ENCODE results near the gene IFNA6. TPM values are rescaled to one million over a fixed set of nuclear protein-coding genes. Genes with fewer than 3 reads are reported as not detected.
A peak's percentile ranks its signal among the peaks of the same experiment; 100 is the strongest.

IFNA6 gene
- total RNA-seq, 1 experiment from 2014 or later: not detected

DNA sequence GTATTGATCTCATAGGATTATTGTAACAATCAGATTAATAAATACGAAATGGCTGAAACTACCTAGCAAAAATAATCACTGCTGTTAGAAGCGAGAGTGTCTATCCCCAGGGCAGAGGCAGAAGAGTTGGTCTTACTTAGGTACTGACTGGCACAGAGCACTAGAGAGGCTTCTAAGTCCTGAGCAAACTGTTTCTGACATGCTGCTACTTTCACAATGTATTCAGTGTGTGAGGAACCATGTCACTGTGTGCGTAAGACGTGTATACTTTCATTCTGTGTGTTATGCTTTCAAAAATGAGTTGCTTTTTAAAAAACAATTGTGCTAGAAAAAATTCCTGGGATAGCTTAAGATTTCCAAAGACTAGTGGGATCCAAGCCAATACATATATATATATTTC is 10.0 kb downstream of the IFNA6 start:
- CTCF ChIA-PET: no interaction called here
- DNase-seq (ENCODE audit: low spot score): no peak

GRCh38 chr9:21336457-21336856 is 14.2 kb downstream of the IFNA6 start:
- no peaks in the 10 kb centered on the region for H3K4me1 ChIP-seq (ENCODE audit: insufficient read depth, low read length, poor library complexity, severe bottlenecking)
- DNase-seq (ENCODE audit: low spot score): no peak
- no peaks in the 10 kb centered on the region for H3K27me3 ChIP-seq (replicated peaks; ENCODE audit: insufficient read depth, low read depth, low read length, poor library complexity)
- TF ChIP-seq CTCF (conservative IDR thresholded peaks at IDR 0.05; ENCODE audit: low read depth, low read length) (no peak), EZH2 (IDR thresholded peaks at IDR 0.05; ENCODE audit: borderline replicate concordance, low read depth, low read length, poor library complexity, severe bottlenecking) (no peak)
- no TSS peak for BruUV-seq (replicated peaks)
- intact Hi-C loops (cut with micrococcal nuclease; ENCODE audit: unreplicated experiment): no loop called here
- H3K9me3 ChIP-seq (ENCODE audit: low read depth, low read length, poor library complexity, severe bottlenecking): no peaks in the 10 kb centered on the region
- no peak overlapping the region for H3K4me3 ChIP-seq (ENCODE audit: low read depth, low read length, poor library complexity, severe bottlenecking)
- CTCF ChIA-PET: no interaction called here
- no peak overlapping the region for H3K27ac ChIP-seq (ENCODE audit: low read depth, low read length, poor library complexity, severe bottlenecking)
- POLR2A ChIA-PET (ENCODE audit: low non-redundant PET): no interaction called here
- H3K36me3 ChIP-seq (ENCODE audit: insufficient read depth, low read length, poor library complexity, severe bottlenecking): no peaks in the 10 kb centered on the region

More for the DNA sequence above, 10.0 kb downstream of the IFNA6 start:
- H3K9me3 ChIP-seq (ENCODE audit: low read depth, low read length, poor library complexity, severe bottlenecking): no peaks in the 10 kb centered on the region
- H3K36me3 ChIP-seq (ENCODE audit: insufficient read depth, low read length, poor library complexity, severe bottlenecking): no peaks in the 10 kb centered on the region
- POLR2A ChIA-PET (ENCODE audit: low non-redundant PET): no interaction called here
- intact Hi-C loops (cut with micrococcal nuclease; ENCODE audit: unreplicated experiment): no loop called here
- TF ChIP-seq CTCF (conservative IDR thresholded peaks at IDR 0.05; ENCODE audit: low read depth, low read length) (no peak), EZH2 (IDR thresholded peaks at IDR 0.05; ENCODE audit: borderline replicate concordance, low read depth, low read length, poor library complexity, severe bottlenecking) (no peak)
- H3K4me1 ChIP-seq (ENCODE audit: insufficient read depth, low read length, poor library complexity, severe bottlenecking): no peaks in the 10 kb centered on the region
- H3K27me3 ChIP-seq (replicated peaks; ENCODE audit: insufficient read depth, low read depth, low read length, poor library complexity): no peaks in the 10 kb centered on the region
- no peak overlapping the region for H3K27ac ChIP-seq (ENCODE audit: low read depth, low read length, poor library complexity, severe bottlenecking)
- BruUV-seq (replicated peaks): no TSS peak
- no peak overlapping the region for H3K4me3 ChIP-seq (ENCODE audit: low read depth, low read length, poor library complexity, severe bottlenecking)

DNA sequence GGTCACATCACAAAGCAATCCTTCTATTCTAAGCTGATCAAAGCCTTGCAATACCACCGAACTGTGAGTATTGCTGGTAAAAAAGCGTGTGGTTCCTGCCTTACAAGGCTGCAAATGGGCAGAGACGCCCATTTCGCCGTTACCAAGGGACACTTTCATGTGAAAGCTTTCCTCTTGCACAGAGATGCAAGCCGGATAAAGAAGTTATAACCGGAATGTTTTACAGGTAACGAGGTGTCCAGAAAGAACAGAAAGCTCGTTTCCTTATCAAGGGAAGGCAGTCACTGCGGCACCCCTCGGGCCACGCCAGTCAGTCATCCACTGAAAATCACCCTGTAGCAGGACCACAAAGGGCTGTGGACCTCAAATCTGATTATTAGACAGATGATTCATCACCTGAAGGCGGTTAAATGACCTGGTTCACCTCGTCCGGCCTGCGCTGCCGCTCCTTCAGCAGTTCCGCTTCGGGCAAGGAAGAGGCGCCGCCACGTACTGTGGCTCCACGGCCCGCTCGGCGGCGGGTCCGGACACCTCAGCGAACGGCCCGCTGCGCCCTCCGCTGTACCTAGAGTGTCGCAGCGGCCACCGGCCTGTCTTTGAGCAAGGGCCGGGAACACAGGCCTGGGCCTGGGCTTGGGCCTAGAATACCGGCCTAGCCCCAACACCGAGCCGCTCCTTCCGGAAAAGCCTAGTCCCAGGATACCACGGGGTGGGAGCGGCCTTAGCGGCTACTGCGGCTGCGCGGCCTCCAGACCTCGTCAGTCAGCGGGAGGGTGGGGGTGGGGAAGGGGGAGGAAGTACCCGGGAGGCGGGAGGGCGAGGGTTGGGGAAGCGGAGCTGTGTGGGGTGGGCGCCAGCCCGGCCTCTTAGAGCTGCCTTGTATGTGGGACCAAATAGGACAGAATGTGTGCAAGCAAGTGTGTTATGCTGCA is 15.7 kb downstream of the IFNA6 start, which contains the start of gene KLHL9:
Gene KLHL9, minus strand, starts transcription at position 704 of the 932 bp plus-strand sequence. Its CDS starts 545 bp downstream, at position 159.
- TF ChIP-seq CTCF (conservative IDR thresholded peaks at IDR 0.05; ENCODE audit: low read depth, low read length) (no peak), EZH2 (IDR thresholded peaks at IDR 0.05; ENCODE audit: borderline replicate concordance, low read depth, low read length, poor library complexity, severe bottlenecking) (no peak)
- Histone ChIP-seq H3K36me3 (ENCODE audit: insufficient read depth, low read length, poor library complexity, severe bottlenecking) (no peaks in the 10 kb centered on the region), H3K4me3 (ENCODE audit: low read depth, low read length, poor library complexity, severe bottlenecking) (peak within 1 kb of the TSS; percentile 83), H3K4me1 (ENCODE audit: insufficient read depth, low read length, poor library complexity, severe bottlenecking) (no peaks in the 10 kb centered on the region), H3K9me3 (ENCODE audit: low read depth, low read length, poor library complexity, severe bottlenecking) (no peaks in the 10 kb centered on the region), H3K27me3 (replicated peaks; ENCODE audit: insufficient read depth, low read depth, low read length, poor library complexity) (no peaks in the 10 kb centered on the region), H3K27ac (ENCODE audit: low read depth, low read length, poor library complexity, severe bottlenecking) (peak within 1 kb of the TSS; percentile 94)
- CTCF ChIA-PET: interaction anchor here (1.5 kb wide), 1 partner anchor 9 kb away, joined by 4 read pairs; no protein-coding TSS in a partner anchor
- peak; percentile 85 for DNase-seq (ENCODE audit: low spot score)
- TSS peak; percentile 53 for BruUV-seq (replicated peaks)
- intact Hi-C loops (cut with micrococcal nuclease; ENCODE audit: unreplicated experiment): no loop called here
- POLR2A ChIA-PET (ENCODE audit: low non-redundant PET): interaction anchor here (0.6 kb wide), 1 partner anchor 606 kb away, joined by 4 read pairs; no protein-coding TSS in a partner anchor
